Common myeloid progenitor, CD34-positive (primary cell): ENCODE results near the gene RBKS.
A peak's percentile ranks its signal among the peaks of the same experiment; 100 is the strongest.

ENCODE experiments used
- CTCF ChIA-PET: fragments of 350-600 bp; sonication (Branson Sonifier 250); formaldehyde crosslinking; loops from one replicate; lab custom pipeline; 2021; ENCODE audit warnings: antibody characterized with exemption; lab: Charles Lee
- POLR2A ChIA-PET: fragments of 350-600 bp; sonication (Branson Sonifier 250); formaldehyde crosslinking; loops from one replicate; lab custom pipeline; 2021; ENCODE audit warnings: antibody characterized with exemption; lab: Charles Lee
- DNase-seq, 3 donors: peaks; one replicate each; pipeline versions ENCODE4 v3.0.0 to v3.0.0-alpha.2; 2013
- H3K27ac ChIP-seq, 2 experiments: 1 replicate in 1 of 2; 2 replicates in 1 of 2; pipeline ENCODE4 v1.7.0; 2013; ENCODE audit warnings: inconsistent platforms in 2 of 2, low read length in 2 of 2, mild to moderate bottlenecking in 2 of 2, low read depth in 1 of 2, moderate library complexity in 1 of 2; ENCODE audit not compliant: severe bottlenecking in 2 of 2, insufficient read depth in 1 of 2, poor library complexity in 1 of 2
- H3K27me3 ChIP-seq, 5 experiments: replicated peaks in 2 of 5; 1 replicate in 3 of 5; 2 replicates in 2 of 5; pipeline versions ENCODE4 v1.6.1 to v1.7.0; 2013; ENCODE audit warnings: low read length in 4 of 5, mild to moderate bottlenecking in 2 of 5, moderate library complexity in 2 of 5, inconsistent platforms in 1 of 5; ENCODE audit not compliant: insufficient read depth in 5 of 5, control insufficient read depth in 4 of 5
- H3K36me3 ChIP-seq, 4 experiments: 1 replicate in 2 of 4; 2 replicates in 2 of 4; pipeline versions ENCODE4 v1.6.1 to v1.7.0; 2013; ENCODE audit warnings: low read length in 3 of 4, control low read depth in 1 of 4, mild to moderate bottlenecking in 1 of 4; ENCODE audit not compliant: control insufficient read depth in 4 of 4, insufficient read depth in 4 of 4
- H3K4me1 ChIP-seq, 4 experiments: 1 replicate in 3 of 4; 2 replicates in 1 of 4; pipeline versions ENCODE4 v1.6.1 to v1.7.1; 2013; ENCODE audit warnings: low read length in 3 of 4, mild to moderate bottlenecking in 3 of 4, control low read depth in 1 of 4, inconsistent platforms in 1 of 4, moderate library complexity in 1 of 4; ENCODE audit not compliant: control insufficient read depth in 4 of 4, insufficient read depth in 4 of 4; ENCODE audit errors: control extremely low read depth in 1 of 4
- H3K4me3 ChIP-seq, 7 experiments: 1 replicate in 4 of 7; 2 replicates in 3 of 7; pipeline versions ENCODE4 v1.5.1 to v1.7.0; 2013; ENCODE audit warnings: mild to moderate bottlenecking in 7 of 7, low read length in 6 of 7, moderate library complexity in 6 of 7, inconsistent platforms in 2 of 7, low read depth in 2 of 7, control low read depth in 1 of 7; ENCODE audit not compliant: insufficient read depth in 4 of 7, control insufficient read depth in 1 of 7; ENCODE audit errors: extremely low read depth in 1 of 7
- H3K9me3 ChIP-seq, 5 experiments: 1 replicate in 4 of 5; 2 replicates in 1 of 5; pipeline versions ENCODE4 v1.6.1 to v1.7.1; 2013; ENCODE audit warnings: low read length in 4 of 5, mild to moderate bottlenecking in 2 of 5, inconsistent platforms in 1 of 5, low read depth in 1 of 5, moderate library complexity in 1 of 5; ENCODE audit not compliant: control insufficient read depth in 4 of 5, insufficient read depth in 2 of 5; ENCODE audit errors: control extremely low read depth in 1 of 5
- WGBS: methylation state at CpG from one replicate; pipeline ENCODE4 v1.1.5; 2013; ENCODE audit not compliant: insufficient coverage; 5-methylcytosine and 5-hydroxymethylcytosine counted together

Gene RBKS

DNA sequence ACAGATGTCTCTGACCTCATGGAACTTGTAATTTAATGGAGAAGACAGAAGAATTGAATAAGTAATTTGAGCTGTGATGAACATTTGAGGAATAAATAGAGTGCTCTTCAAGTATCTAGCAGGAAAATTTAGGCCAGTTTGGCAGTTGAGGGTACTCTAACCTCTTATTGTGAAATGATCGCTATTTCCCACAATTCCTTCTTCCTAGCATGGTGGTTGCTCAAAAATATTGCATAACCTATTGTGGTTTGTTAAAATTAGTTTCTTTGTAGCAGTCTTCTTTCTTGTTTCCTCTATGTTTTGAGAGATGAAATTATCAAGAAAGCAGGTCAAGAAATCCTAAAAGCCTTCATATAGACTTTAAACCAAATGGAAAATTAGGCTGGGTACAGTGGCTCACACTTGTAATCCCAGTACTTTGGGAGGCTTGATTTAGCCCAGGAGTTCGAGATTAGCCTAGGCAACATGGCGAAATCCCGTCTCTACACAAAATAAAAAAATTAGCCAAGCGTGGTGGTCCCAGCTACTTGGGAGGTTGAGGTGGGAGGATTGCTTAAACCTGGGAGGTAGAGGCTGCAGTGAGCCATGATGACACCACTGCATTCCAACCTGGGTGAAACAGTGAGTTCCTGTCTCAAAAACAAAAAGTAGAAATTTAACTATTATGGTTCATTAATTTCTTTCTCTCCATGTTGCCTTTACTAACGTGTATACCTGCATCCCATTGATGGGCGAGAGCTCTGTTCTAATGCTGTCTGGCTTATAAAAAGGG is 58.7 kb downstream of the RBKS start:
- WGBS, result 95% methylated on average over 4 of the region's 7 CpGs

DNA sequence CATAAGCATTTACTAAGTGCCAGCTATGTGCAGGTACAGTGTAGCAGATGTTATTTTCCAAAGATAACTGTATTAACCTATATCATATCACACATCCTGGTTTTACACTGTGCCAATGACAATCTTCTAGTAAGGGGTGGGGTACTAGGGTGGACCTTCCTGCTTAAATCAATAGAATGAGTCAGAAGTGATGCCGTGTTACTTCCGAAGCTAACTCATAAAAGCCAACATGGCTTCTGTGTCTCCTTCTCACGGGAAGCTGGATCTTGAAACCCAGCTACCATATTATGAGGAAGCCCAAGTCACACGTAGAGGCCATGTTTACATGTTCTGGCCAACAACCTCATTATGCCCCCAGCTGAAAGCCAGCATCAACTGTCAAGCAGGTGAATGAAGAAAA is 59.5 kb downstream of the RBKS start:
- H3K4me3 ChIP-seq, result no peak overlapping the region
- peaks cover 0 to 4% (median 0%) of the 10 kb centered on the region in 5 experiments for H3K9me3 ChIP-seq
- no peak overlapping the region for H3K27ac ChIP-seq
- peaks cover 0 to 44% (median 9%) of the 10 kb centered on the region in 4 experiments for H3K4me1 ChIP-seq
- no peaks in the 10 kb centered on the region for H3K36me3 ChIP-seq
- no peaks in the 10 kb centered on the region for H3K27me3 ChIP-seq
- ChIA-PET POLR2A (no interaction called here), CTCF (interaction anchor here (1.1 to 1.5 kb wide), 3 partner anchors 20 to 60 kb away, joined by 3 to 4 read pairs (median 3); partner anchors contain the start of gene BABAM2)
- WGBS, result 95% methylated on average over 4 of the region's 4 CpGs
- no peak for DNase-seq

More for the DNA sequence above, 58.7 kb downstream of the RBKS start:
- Histone ChIP-seq H3K9me3 (peaks cover 0 to 4% (median 0%) of the 10 kb centered on the region in 5 experiments), H3K4me3 (peak overlapping the region in 2 of 7 experiments; percentile 15 to 45), H3K27ac (peak overlapping the region in 1 of 2 experiments; percentile 4), H3K4me1 (peaks cover 0 to 44% (median 9%) of the 10 kb centered on the region in 4 experiments), H3K36me3 (no peaks in the 10 kb centered on the region), H3K27me3 (no peaks in the 10 kb centered on the region)
- ChIA-PET POLR2A (no interaction called here), CTCF (interaction anchor here (0.8 to 1.1 kb wide), 3 partner anchors 14 to 59 kb away, joined by 3 to 4 read pairs (median 3); partner anchors contain the start of gene BABAM2)
- peak; percentile 19 to 56 (median 54) for DNase-seq

DNA sequence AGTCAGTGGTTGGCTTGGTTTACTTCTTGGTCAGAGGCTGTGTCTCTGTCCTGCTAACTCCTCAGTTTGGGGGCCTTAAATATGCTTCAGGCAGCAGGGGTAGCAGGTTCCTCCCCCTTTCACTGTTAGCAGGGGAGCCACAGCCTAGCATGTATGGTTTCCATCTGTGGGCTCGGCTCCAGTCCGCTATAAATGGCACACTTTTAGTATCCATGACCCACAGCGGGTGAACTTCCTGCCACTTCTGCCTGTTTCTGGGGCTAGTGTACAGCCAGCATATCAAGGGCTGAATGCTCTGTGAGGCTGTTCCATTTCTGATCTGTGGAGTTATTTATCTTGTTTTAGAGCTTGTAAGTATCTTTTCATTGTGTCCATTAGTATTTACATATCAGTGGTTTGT is 60.4 kb downstream of the RBKS start:
- peaks cover 0 to 4% (median 0%) of the 10 kb centered on the region in 5 experiments for H3K9me3 ChIP-seq
- no peak overlapping the region for H3K4me3 ChIP-seq
- peaks cover 0 to 44% (median 9%) of the 10 kb centered on the region in 4 experiments for H3K4me1 ChIP-seq
- ChIA-PET POLR2A (no interaction called here), CTCF (interaction anchor here (1.0 to 1.5 kb wide), 2 partner anchors 15 to 19 kb away, joined by 3 to 4 read pairs; no protein-coding TSS in a partner anchor)
- 77% methylated on average over 2 of the region's 3 CpGs for WGBS
- no peak for DNase-seq
- H3K27ac ChIP-seq, result no peak overlapping the region
- H3K36me3 ChIP-seq, result no peaks in the 10 kb centered on the region
- no peaks in the 10 kb centered on the region for H3K27me3 ChIP-seq

DNA sequence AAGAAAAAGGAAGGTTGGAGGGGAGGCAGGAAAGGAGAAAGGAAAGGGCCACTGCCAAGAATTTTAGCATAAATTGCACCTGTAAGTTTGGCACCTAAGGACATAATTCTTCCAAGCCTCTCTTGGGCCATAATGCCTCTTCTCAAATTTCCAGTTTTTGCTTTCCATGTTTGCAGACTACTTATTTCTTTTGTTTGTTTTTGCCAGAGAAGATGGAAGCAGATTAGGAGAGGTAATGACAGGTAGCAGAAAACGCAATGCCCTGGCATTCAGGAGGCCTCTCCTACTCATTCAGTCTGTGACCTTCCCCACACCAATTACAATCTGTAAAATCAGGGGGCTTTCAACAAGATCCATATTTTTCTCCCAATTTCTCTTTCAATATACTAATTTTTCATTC is 61.9 kb downstream of the RBKS start:
- peaks cover 0 to 36% (median 9%) of the 10 kb centered on the region in 4 experiments for H3K4me1 ChIP-seq
- DNase-seq, result no peak
- H3K27me3 ChIP-seq, result no peaks in the 10 kb centered on the region
- POLR2A ChIA-PET, result interaction anchor here (0.7 kb wide), 1 partner anchor 245 kb away, joined by 6 read pairs; no protein-coding TSS in a partner anchor
- no peak overlapping the region for H3K4me3 ChIP-seq
- no CpG with 5 or more reads among the region's 1 CpG for WGBS
- CTCF ChIA-PET, result no interaction called here
- no peaks in the 10 kb centered on the region for H3K36me3 ChIP-seq
- H3K9me3 ChIP-seq, result peaks cover 0 to 12% (median 0%) of the 10 kb centered on the region in 5 experiments
- H3K27ac ChIP-seq, result no peak overlapping the region

DNA sequence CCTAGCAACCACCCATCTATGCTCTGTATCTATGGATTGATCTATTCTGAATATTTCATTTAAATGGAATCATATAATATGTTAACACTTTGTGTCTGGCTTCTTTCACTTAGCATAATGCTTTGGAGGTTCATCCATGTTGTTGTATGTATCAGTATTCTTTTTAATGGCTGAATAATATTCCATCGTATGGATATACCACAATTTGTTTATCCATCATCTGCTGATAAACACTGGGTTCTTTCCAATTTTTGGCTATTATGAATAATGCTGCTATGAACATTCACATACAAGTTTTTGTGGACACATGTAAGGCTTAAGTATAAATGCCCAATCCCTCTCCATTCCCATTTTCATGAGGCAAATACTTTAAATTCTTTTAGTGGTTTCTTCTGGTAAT is 65.8 kb downstream of the RBKS start:
- H3K9me3 ChIP-seq, result peaks cover 0 to 7% (median 0%) of the 10 kb centered on the region in 5 experiments
- no peaks in the 10 kb centered on the region for H3K27me3 ChIP-seq
- no peaks in the 10 kb centered on the region for H3K36me3 ChIP-seq
- ChIA-PET POLR2A (no interaction called here), CTCF (no interaction called here)
- H3K4me1 ChIP-seq, result peaks cover 0 to under 1% (median 0%) of the 10 kb centered on the region in 4 experiments
- no peak overlapping the region for H3K4me3 ChIP-seq
- WGBS, result no CpG with 5 or more reads among the region's 1 CpG
- no peak overlapping the region for H3K27ac ChIP-seq
- no peak for DNase-seq

DNA sequence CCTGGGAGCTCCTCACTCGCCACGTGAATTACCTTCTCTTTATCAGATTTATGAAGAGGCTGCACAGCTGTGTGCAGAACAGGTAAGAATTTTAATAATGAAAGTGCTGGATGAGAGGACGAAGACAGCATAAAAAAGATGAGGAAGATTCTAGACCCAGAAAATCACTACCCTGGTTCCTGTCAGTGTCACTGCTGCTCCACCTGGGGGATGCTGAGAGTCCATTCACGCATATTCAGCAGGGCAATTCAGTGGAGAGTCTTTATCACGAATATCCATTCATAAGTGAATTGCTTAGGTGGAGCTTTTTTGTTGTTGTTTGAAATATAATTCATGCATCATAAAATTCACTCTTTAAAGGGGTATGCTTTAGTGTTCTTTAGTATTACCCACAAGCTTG is 66.6 kb downstream of the RBKS start:
- no peak overlapping the region for H3K27ac ChIP-seq
- ChIA-PET CTCF (no interaction called here), POLR2A (no interaction called here)

DNA sequence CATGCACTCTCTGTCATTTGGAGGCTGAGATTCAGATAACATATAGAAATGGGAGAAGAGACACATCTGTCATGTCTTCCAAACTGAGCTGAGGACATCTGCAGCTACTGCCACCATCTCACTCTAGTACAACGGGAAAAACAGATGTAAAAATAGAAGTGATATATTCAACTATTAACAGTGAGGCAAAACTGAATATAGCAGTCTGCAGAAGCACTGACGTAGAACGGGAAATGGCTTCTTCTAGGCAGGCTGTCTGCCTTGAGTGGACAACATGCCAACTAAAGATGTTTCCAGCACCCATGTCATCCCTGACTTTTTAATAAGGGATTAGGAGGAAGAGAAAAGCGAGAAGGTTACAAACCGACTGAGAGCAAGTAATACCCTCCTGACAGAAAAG is 67.1 kb downstream of the RBKS start:
- no peak overlapping the region for H3K4me3 ChIP-seq
- 100% methylated on average over 4 of the region's 5 CpGs for WGBS
- H3K36me3 ChIP-seq, result no peaks in the 10 kb centered on the region
- CTCF ChIA-PET, result no interaction called here
- no peak overlapping the region for H3K27ac ChIP-seq
- H3K27me3 ChIP-seq, result no peaks in the 10 kb centered on the region
- H3K4me1 ChIP-seq, result no peaks in the 10 kb centered on the region
- no peak for DNase-seq
- peaks cover 0 to 13% (median 0%) of the 10 kb centered on the region in 5 experiments for H3K9me3 ChIP-seq
- POLR2A ChIA-PET, result no interaction called here

More for the DNA sequence above, 66.6 kb downstream of the RBKS start:
- Histone ChIP-seq H3K4me1 (no peaks in the 10 kb centered on the region), H3K27me3 (no peaks in the 10 kb centered on the region), H3K9me3 (peaks cover 0 to 13% (median 0%) of the 10 kb centered on the region in 5 experiments), H3K4me3 (no peak overlapping the region), H3K36me3 (no peaks in the 10 kb centered on the region)
- DNase-seq, result no peak
- WGBS, result 94% methylated on average over 3 of the region's 5 CpGs
